Keratinocyte (primary cell): ENCODE results near the gene JPH2.

Source experiments
- EZH2 ChIP-seq: IDR thresholded peaks from one replicate; pipeline ENCODE4 v1.6.1; 2012; ENCODE audit warnings: inconsistent platforms, mild to moderate bottlenecking, low read length, moderate library complexity
- TF ChIP-seq, protein P1 (sequence below), 3 experiments: IDR thresholded peaks in 1 of 3; conservative IDR thresholded peaks in 1 of 3; optimal IDR thresholded peaks in 1 of 3; 2 replicates in 2 of 3; 3 replicates in 1 of 3; pipeline versions ENCODE3 to v1.5.1; 2011; ENCODE audit warnings: low read length in 3 of 3, mild to moderate bottlenecking in 3 of 3, moderate library complexity in 2 of 3, control low read depth in 1 of 3, inconsistent platforms in 1 of 3; ENCODE audit not compliant: insufficient read depth in 2 of 3; ENCODE audit errors: extremely low read depth in 1 of 3

DNA sequence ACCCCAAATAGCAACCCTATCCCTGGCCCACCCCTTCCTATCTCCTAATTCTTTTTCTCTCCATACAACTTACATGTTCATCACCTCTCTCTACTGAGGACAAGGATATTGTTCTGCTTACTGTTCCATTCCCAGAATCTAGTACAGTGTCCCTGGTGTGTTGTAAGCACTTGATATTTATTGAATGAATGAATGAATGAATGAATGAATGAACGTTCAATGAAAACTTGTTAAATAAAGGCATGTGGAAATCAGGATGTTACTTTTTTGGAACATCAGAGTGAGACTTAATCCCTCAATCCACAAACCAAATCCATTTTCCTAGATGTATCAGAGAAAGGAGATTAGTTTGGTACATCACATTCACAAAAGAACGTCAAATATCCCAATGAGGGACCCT lies 6.8 kb upstream of the JPH2 start:
- TF ChIP-seq, protein P1, sequence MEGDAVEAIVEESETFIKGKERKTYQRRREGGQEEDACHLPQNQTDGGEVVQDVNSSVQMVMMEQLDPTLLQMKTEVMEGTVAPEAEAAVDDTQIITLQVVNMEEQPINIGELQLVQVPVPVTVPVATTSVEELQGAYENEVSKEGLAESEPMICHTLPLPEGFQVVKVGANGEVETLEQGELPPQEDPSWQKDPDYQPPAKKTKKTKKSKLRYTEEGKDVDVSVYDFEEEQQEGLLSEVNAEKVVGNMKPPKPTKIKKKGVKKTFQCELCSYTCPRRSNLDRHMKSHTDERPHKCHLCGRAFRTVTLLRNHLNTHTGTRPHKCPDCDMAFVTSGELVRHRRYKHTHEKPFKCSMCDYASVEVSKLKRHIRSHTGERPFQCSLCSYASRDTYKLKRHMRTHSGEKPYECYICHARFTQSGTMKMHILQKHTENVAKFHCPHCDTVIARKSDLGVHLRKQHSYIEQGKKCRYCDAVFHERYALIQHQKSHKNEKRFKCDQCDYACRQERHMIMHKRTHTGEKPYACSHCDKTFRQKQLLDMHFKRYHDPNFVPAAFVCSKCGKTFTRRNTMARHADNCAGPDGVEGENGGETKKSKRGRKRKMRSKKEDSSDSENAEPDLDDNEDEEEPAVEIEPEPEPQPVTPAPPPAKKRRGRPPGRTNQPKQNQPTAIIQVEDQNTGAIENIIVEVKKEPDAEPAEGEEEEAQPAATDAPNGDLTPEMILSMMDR (optimal IDR thresholded peaks at IDR 0.05 in 1 of 3, IDR thresholded peaks at IDR 0.05 in 1 of 3, conservative IDR thresholded peaks at IDR 0.05 in 1 of 3; ENCODE audit: extremely low read depth in 1 of 3, insufficient read depth in 2 of 3, low read length in 3 of 3): no peak
- TF ChIP-seq EZH2: no peak
